Loucy (cell line): ENCODE results near the gene RBMS2.

Experiments
- EZH2phosphoT487 ChIP-seq: fragments of 200-600 bp; IDR thresholded peaks from 2 replicates; pipeline ENCODE4 v1.6.1; 2018; ENCODE audit warnings: antibody characterized with exemption, mild to moderate bottlenecking, moderate library complexity, borderline replicate concordance
- TF ChIP-seq, protein P1 (sequence below): fragments of 200-600 bp; sonication (generic); conservative IDR thresholded peaks from 2 replicates; pipeline ENCODE4 v1.5.1; 2014; ENCODE audit warnings: mild to moderate bottlenecking, antibody characterized with exemption, low read length

DNA sequence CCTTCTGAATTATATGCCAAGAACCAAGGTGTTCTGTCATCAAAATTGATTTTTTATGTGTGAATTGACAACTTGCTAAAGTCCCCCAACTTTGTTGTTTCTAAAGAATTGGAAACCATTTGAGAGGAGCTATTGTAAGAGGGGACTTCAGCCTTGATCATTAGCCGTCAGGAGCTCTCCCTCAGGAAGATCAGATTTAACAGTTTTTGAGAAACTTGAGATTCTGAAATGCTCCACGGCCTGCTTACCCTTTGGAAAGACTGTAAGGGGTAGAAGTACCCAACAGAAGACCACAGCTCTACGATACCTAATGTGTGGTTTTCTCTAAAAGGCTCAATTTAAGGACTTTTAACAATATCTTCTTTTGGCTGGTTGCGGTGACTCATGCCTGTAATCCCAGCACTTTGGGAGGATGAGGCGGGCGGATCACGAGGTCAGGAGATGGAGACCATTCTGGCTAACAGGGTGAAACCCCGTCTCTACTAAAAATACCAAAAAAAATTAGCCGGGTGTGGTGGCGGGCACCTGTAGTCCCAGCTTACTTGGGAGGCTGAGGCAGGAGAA lies 57.4 kb downstream of the RBMS2 start:
- TF ChIP-seq EZH2phosphoT487, result no peak
- TF ChIP-seq, protein P1, sequence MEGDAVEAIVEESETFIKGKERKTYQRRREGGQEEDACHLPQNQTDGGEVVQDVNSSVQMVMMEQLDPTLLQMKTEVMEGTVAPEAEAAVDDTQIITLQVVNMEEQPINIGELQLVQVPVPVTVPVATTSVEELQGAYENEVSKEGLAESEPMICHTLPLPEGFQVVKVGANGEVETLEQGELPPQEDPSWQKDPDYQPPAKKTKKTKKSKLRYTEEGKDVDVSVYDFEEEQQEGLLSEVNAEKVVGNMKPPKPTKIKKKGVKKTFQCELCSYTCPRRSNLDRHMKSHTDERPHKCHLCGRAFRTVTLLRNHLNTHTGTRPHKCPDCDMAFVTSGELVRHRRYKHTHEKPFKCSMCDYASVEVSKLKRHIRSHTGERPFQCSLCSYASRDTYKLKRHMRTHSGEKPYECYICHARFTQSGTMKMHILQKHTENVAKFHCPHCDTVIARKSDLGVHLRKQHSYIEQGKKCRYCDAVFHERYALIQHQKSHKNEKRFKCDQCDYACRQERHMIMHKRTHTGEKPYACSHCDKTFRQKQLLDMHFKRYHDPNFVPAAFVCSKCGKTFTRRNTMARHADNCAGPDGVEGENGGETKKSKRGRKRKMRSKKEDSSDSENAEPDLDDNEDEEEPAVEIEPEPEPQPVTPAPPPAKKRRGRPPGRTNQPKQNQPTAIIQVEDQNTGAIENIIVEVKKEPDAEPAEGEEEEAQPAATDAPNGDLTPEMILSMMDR, result no peak
